Neural cell (in vitro differentiated cells): ENCODE data around the gene LSM12. TPM values are rescaled to one million over a fixed set of nuclear protein-coding genes. Genes with fewer than 3 reads are reported as not detected.

Experiments
- H2AFZ ChIP-seq: fragments of 200-600, 300-800 bp; sonication (generic), shearing (Covaris generic); 2 replicates; pipeline ENCODE4 v1.6.0; 2014; ENCODE audit warnings: low read depth, mild to moderate bottlenecking, antibody characterized with exemption, low read length, moderate library complexity
- H3F3A ChIP-seq: fragments of 200-600 bp; shearing (Covaris generic); 2 replicates; pipeline ENCODE4 v1.6.1; 2016; ENCODE audit warnings: mild to moderate bottlenecking, moderate library complexity, mixed read lengths, antibody characterized with exemption, low read length; ENCODE audit not compliant: insufficient read depth, poor library complexity, severe bottlenecking
- H3K27ac ChIP-seq: fragments of 200-600, 300-800 bp; sonication (generic), shearing (Covaris generic); 2 replicates; pipeline ENCODE4 v1.5.1; 2014; ENCODE audit warnings: mild to moderate bottlenecking, low read length, moderate library complexity
- H3K27me3 ChIP-seq: fragments of 300-800, 200-600 bp; sonication (generic), shearing (Covaris generic); 2 replicates; pipeline ENCODE4 v1.6.0; 2014; ENCODE audit warnings: mild to moderate bottlenecking, low read depth, low read length, moderate library complexity; ENCODE audit not compliant: insufficient read depth
- H3K36me3 ChIP-seq: fragments of 300-800, 200-600 bp; sonication (generic), shearing (Covaris generic); 2 replicates; pipeline ENCODE4 v1.5.1; 2014; ENCODE audit warnings: mild to moderate bottlenecking, antibody characterized with exemption, low read length, moderate library complexity; ENCODE audit not compliant: insufficient read depth
- H3K4me2 ChIP-seq: fragments of 300-800, 200-600 bp; sonication (generic), shearing (Covaris generic); 2 replicates; pipeline ENCODE4 v1.6.0; 2014; ENCODE audit warnings: mild to moderate bottlenecking, low read length
- H3K4me3 ChIP-seq: fragments of 300-800, 200-600 bp; sonication (generic), shearing (Covaris generic); 2 replicates; pipeline ENCODE4 v1.5.1; 2014; ENCODE audit warnings: mild to moderate bottlenecking, low read length, moderate library complexity
- H3K79me2 ChIP-seq: fragments of 200-600 bp; shearing (Covaris generic); replicated peaks from 2 replicates; pipeline ENCODE4 v1.6.0; 2014; ENCODE audit warnings: mild to moderate bottlenecking, low read length, moderate library complexity; ENCODE audit not compliant: insufficient read depth
- H3K9ac ChIP-seq: fragments of 300-800, 200-600 bp; sonication (generic), shearing (Covaris generic); 2 replicates; pipeline ENCODE4 v1.6.1; 2016; ENCODE audit warnings: mild to moderate bottlenecking, low read length, mixed read lengths
- H3K9me2 ChIP-seq: fragments of 200-600 bp; shearing (Covaris generic); 2 replicates; pipeline ENCODE4 v1.6.1; 2016; ENCODE audit warnings: mild to moderate bottlenecking, low read length, mixed read lengths; ENCODE audit not compliant: insufficient read depth
- H3K9me3 ChIP-seq: fragments of 200-600, 300-800 bp; sonication (generic), shearing (Covaris generic); 2 replicates; pipeline ENCODE4 v1.6.1; 2016; ENCODE audit warnings: mild to moderate bottlenecking, mixed run types, low read length, moderate library complexity, mixed read lengths
- H4K20me1 ChIP-seq: fragments of 200-600 bp; shearing (Covaris generic); 2 replicates; pipeline ENCODE4 v1.6.1; 2016; ENCODE audit warnings: mild to moderate bottlenecking, mixed run types; ENCODE audit not compliant: insufficient read depth
- CTCF ChIP-seq: fragments of 450-650 bp; IDR thresholded peaks from 2 replicates; pipeline ENCODE4 v1.5.1; 2014; ENCODE audit warnings: antibody characterized with exemption, mild to moderate bottlenecking, moderate library complexity; ENCODE audit not compliant: poor library complexity, severe bottlenecking
- EP300 ChIP-seq: fragments of 450-650 bp; conservative IDR thresholded peaks from 2 replicates; pipeline ENCODE4 v1.6.1; 2014; ENCODE audit warnings: antibody characterized with exemption, mild to moderate bottlenecking, moderate library complexity; ENCODE audit not compliant: poor library complexity, severe bottlenecking
- EZH2 ChIP-seq: fragments of 200-600, 300-800 bp; shearing (Covaris generic), sonication (generic); IDR thresholded peaks from 2 replicates; pipeline ENCODE4 v1.6.1; 2014; ENCODE audit warnings: antibody characterized with exemption, low read length, borderline replicate concordance, mild to moderate bottlenecking; ENCODE audit not compliant: insufficient read depth, poor library complexity, severe bottlenecking
- MXI1 ChIP-seq: fragments of 450-650 bp; conservative IDR thresholded peaks from 2 replicates; pipeline ENCODE4 v1.6.1; 2014; ENCODE audit warnings: antibody characterized with exemption, mild to moderate bottlenecking; ENCODE audit not compliant: poor library complexity, severe bottlenecking
- POLR2AphosphoS5 ChIP-seq: IDR thresholded peaks from 2 replicates; pipeline ENCODE4 v1.6.1; 2012
- RAD21 ChIP-seq: fragments of 450-650 bp; conservative IDR thresholded peaks from 2 replicates; pipeline ENCODE4 v1.6.1; 2014; ENCODE audit warnings: antibody characterized with exemption, mild to moderate bottlenecking, moderate library complexity
- REST ChIP-seq: IDR thresholded peaks from 2 replicates; pipeline ENCODE4 v1.6.1; 2012; ENCODE audit warnings: borderline replicate concordance
- SMC3 ChIP-seq: fragments of 450-650 bp; conservative IDR thresholded peaks from 2 replicates; pipeline ENCODE4 v1.6.1; 2014; ENCODE audit warnings: antibody characterized with exemption, mild to moderate bottlenecking, moderate library complexity; ENCODE audit not compliant: poor library complexity
- TAF1 ChIP-seq: IDR thresholded peaks from 2 replicates; pipeline ENCODE4 v1.6.1; 2012; ENCODE audit warnings: low read depth
- polyA plus RNA-seq: library from polyadenylated mRNA; depleted of rRNA; stranded (reverse); fragments of >200 nt; gene quantifications from 2 replicates; pipeline ENCODE4 v1.2.3, GENCODE V29; 2014

Gene LSM12
- polyA plus RNA-seq, 1 donor from 2014 or later: 12.0 TPM

- Histone ChIP-seq H3K9ac (no peak overlapping the region), H3K9me2 (no peaks in the 10 kb centered on the region), H3F3A (no peaks in the 10 kb centered on the region), H4K20me1 (no peaks in the 10 kb centered on the region), H2AFZ (no peak overlapping the region), H3K27ac (no peak overlapping the region), H3K27me3 (no peaks in the 10 kb centered on the region), H3K79me2 (no peaks in the 10 kb centered on the region), H3K4me3 (no peak overlapping the region), H3K4me2 (no peak overlapping the region), H3K36me3 (no peaks in the 10 kb centered on the region), H3K9me3 (no peaks in the 10 kb centered on the region)
- TF ChIP-seq TAF1 (no peak), MXI1 (no peak), EZH2 (no peak), EP300 (no peak), SMC3 (no peak), POLR2AphosphoS5 (no peak), CTCF (no peak)
Measured at GRCh38 chr17:44091200-44091997, 24.9 kb upstream of the LSM12 start.

- H3K4me2 ChIP-seq: no peak overlapping the region
- no peaks in the 10 kb centered on the region for H3K79me2 ChIP-seq
- TF ChIP-seq TAF1 (no peak), REST (no peak), CTCF (no peak), RAD21 (no peak), EZH2 (no peak), SMC3 (no peak), MXI1 (no peak), POLR2AphosphoS5 (no peak), EP300 (no peak)
- no peak overlapping the region for H3K4me3 ChIP-seq
- H3K9ac ChIP-seq: no peak overlapping the region
- no peaks in the 10 kb centered on the region for H3F3A ChIP-seq
- H4K20me1 ChIP-seq: no peaks in the 10 kb centered on the region
- H3K9me2 ChIP-seq: no peaks in the 10 kb centered on the region
- H3K27me3 ChIP-seq: no peaks in the 10 kb centered on the region
- no peak overlapping the region for H3K27ac ChIP-seq
- no peaks in the 10 kb centered on the region for H3K36me3 ChIP-seq
- H2AFZ ChIP-seq: no peak overlapping the region
- no peaks in the 10 kb centered on the region for H3K9me3 ChIP-seq
Measured at GRCh38 chr17:44088254-44088653, 21.8 kb upstream of the LSM12 start.
